Measurements from ENCODE around the gene DNAH7. TPM values are rescaled to one million over a fixed set of nuclear protein-coding genes. Genes with fewer than 3 reads are reported as not detected.

The DNAH7 gene
- total and polyA plus RNA-seq, 2 donors (not counting 1 experiment from before 2014, with no cell fraction given): 0.01 to 0.05 TPM

- Histone ChIP-seq H3K4me3 (ENCODE audit: control extremely low read depth in 1 of 5, extremely low read depth in 1 of 5, insufficient read depth in 1 of 5, low read depth in 2 of 5, low read length in 4 of 5) (no peak overlapping the region), H3K4me2 (replicated peaks; ENCODE audit: low read depth, low read length, poor library complexity, severe bottlenecking) (no peak overlapping the region), H3K36me3 (replicated peaks in 1 of 2; ENCODE audit: control extremely low read depth in 1 of 2, control insufficient read depth in 1 of 2, extremely low read depth in 1 of 2, insufficient read depth in 2 of 2, low read length in 1 of 2) (no peaks in the 10 kb centered on the region), H3K4me1 (ENCODE audit: control insufficient read depth in 2 of 2, insufficient read depth in 2 of 2, low read length in 2 of 2) (no peaks in the 10 kb centered on the region), H3K27me3 (replicated peaks in 1 of 4; ENCODE audit: control extremely low read depth in 1 of 4, control insufficient read depth in 3 of 4, insufficient read depth in 4 of 4, low read length in 3 of 4) (no peaks in the 10 kb centered on the region), H2AFZ (ENCODE audit: insufficient read depth, low read depth, low read length, poor library complexity, severe bottlenecking) (no peak overlapping the region), H3K27ac (ENCODE audit: low read length in 2 of 2) (no peak overlapping the region), H4K20me1 (ENCODE audit: control insufficient read depth, insufficient read depth, low read length, poor library complexity, severe bottlenecking) (no peaks in the 10 kb centered on the region), H3K9ac (ENCODE audit: low read length) (no peak overlapping the region), H3K79me2 (ENCODE audit: control insufficient read depth, insufficient read depth, low read length) (no peaks in the 10 kb centered on the region), H3K9me3 (ENCODE audit: control extremely low read depth in 1 of 3, control insufficient read depth in 2 of 3, insufficient read depth in 1 of 3, low read length in 2 of 3) (no peaks in the 10 kb centered on the region)
- no peak for TF ChIP-seq EZH2 (IDR thresholded peaks at IDR 0.05; ENCODE audit: borderline replicate concordance, insufficient read depth, low read depth, low read length, poor library complexity, severe bottlenecking)
- TF ChIP-seq, protein P1, sequence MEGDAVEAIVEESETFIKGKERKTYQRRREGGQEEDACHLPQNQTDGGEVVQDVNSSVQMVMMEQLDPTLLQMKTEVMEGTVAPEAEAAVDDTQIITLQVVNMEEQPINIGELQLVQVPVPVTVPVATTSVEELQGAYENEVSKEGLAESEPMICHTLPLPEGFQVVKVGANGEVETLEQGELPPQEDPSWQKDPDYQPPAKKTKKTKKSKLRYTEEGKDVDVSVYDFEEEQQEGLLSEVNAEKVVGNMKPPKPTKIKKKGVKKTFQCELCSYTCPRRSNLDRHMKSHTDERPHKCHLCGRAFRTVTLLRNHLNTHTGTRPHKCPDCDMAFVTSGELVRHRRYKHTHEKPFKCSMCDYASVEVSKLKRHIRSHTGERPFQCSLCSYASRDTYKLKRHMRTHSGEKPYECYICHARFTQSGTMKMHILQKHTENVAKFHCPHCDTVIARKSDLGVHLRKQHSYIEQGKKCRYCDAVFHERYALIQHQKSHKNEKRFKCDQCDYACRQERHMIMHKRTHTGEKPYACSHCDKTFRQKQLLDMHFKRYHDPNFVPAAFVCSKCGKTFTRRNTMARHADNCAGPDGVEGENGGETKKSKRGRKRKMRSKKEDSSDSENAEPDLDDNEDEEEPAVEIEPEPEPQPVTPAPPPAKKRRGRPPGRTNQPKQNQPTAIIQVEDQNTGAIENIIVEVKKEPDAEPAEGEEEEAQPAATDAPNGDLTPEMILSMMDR (IDR thresholded peaks at IDR 0.05): no peak
- intact Hi-C loops (cut with micrococcal nuclease): no loop called here
- ATAC-seq (ENCODE audit: low read depth) (no peak), DNase-seq (no peak)
- no peaks in the 10 kb centered on the region for H3K9me3 Mint-ChIP-seq (ENCODE audit: insufficient read depth)
- H3K4me3 Mint-ChIP-seq: no peak overlapping the region
- H3K27ac Mint-ChIP-seq: no peak overlapping the region
- WGBS (ENCODE audit: insufficient coverage): no CpG with 5 or more reads among the region's 2 CpGs
- CTCF ChIA-PET: no interaction called here
- H3K4me1 Mint-ChIP-seq: no peaks in the 10 kb centered on the region
- POLR2A ChIA-PET: no interaction called here
- no peaks in the 10 kb centered on the region for H3K27me3 Mint-ChIP-seq
Measured at GRCh38 chr2:195779491-195779890, 289.1 kb downstream of the DNAH7 start.

- no peak overlapping the region for H2AFZ ChIP-seq (ENCODE audit: insufficient read depth, low read depth, low read length, poor library complexity, severe bottlenecking)
- no peaks in the 10 kb centered on the region for H3K79me2 ChIP-seq (ENCODE audit: control insufficient read depth, insufficient read depth, low read length)
- no peaks in the 10 kb centered on the region for H3K36me3 ChIP-seq (replicated peaks in 1 of 2; ENCODE audit: control extremely low read depth in 1 of 2, control insufficient read depth in 1 of 2, extremely low read depth in 1 of 2, insufficient read depth in 2 of 2, low read length in 1 of 2)
- DNase-seq (no peak), ATAC-seq (ENCODE audit: low read depth) (no peak)
- Mint-ChIP-seq H3K27ac (no peak overlapping the region), H3K9me3 (ENCODE audit: insufficient read depth) (peaks cover 4% of the 10 kb centered on the region), H3K4me3 (no peak overlapping the region), H3K27me3 (no peaks in the 10 kb centered on the region), H3K4me1 (no peaks in the 10 kb centered on the region)
- ChIA-PET CTCF (no interaction called here), POLR2A (no interaction called here)
- intact Hi-C loops (cut with micrococcal nuclease): no loop called here
- TF ChIP-seq, protein P1 (IDR thresholded peaks at IDR 0.05): no peak
- no peak for TF ChIP-seq EZH2 (IDR thresholded peaks at IDR 0.05; ENCODE audit: borderline replicate concordance, insufficient read depth, low read depth, low read length, poor library complexity, severe bottlenecking)
- no peaks in the 10 kb centered on the region for H4K20me1 ChIP-seq (ENCODE audit: control insufficient read depth, insufficient read depth, low read length, poor library complexity, severe bottlenecking)
- no peaks in the 10 kb centered on the region for H3K4me1 ChIP-seq (ENCODE audit: control insufficient read depth in 2 of 2, insufficient read depth in 2 of 2, low read length in 2 of 2)
- H3K27me3 ChIP-seq (replicated peaks in 1 of 4; ENCODE audit: control extremely low read depth in 1 of 4, control insufficient read depth in 3 of 4, insufficient read depth in 4 of 4, low read length in 3 of 4): no peaks in the 10 kb centered on the region
- H3K9me3 ChIP-seq (ENCODE audit: control extremely low read depth in 1 of 3, control insufficient read depth in 2 of 3, insufficient read depth in 1 of 3, low read length in 2 of 3): peaks cover 0 to 5% (median 3%) of the 10 kb centered on the region in 3 donors
- H3K9ac ChIP-seq (ENCODE audit: low read length): no peak overlapping the region
- no peak overlapping the region for H3K4me2 ChIP-seq (replicated peaks; ENCODE audit: low read depth, low read length, poor library complexity, severe bottlenecking)
- H3K4me3 ChIP-seq (ENCODE audit: control extremely low read depth in 1 of 5, extremely low read depth in 1 of 5, insufficient read depth in 1 of 5, low read depth in 2 of 5, low read length in 4 of 5): no peak overlapping the region
- no peak overlapping the region for H3K27ac ChIP-seq (ENCODE audit: low read length in 2 of 2)
Measured at GRCh38 chr2:195769975-195770374, 298.7 kb downstream of the DNAH7 start.
